Measurements from ENCODE around the gene OXTR. TPM values are rescaled to one million over a fixed set of nuclear protein-coding genes. Genes with fewer than 3 reads are reported as not detected.

Gene OXTR
- total RNA-seq, 1 donor = 2.5 TPM

DNA sequence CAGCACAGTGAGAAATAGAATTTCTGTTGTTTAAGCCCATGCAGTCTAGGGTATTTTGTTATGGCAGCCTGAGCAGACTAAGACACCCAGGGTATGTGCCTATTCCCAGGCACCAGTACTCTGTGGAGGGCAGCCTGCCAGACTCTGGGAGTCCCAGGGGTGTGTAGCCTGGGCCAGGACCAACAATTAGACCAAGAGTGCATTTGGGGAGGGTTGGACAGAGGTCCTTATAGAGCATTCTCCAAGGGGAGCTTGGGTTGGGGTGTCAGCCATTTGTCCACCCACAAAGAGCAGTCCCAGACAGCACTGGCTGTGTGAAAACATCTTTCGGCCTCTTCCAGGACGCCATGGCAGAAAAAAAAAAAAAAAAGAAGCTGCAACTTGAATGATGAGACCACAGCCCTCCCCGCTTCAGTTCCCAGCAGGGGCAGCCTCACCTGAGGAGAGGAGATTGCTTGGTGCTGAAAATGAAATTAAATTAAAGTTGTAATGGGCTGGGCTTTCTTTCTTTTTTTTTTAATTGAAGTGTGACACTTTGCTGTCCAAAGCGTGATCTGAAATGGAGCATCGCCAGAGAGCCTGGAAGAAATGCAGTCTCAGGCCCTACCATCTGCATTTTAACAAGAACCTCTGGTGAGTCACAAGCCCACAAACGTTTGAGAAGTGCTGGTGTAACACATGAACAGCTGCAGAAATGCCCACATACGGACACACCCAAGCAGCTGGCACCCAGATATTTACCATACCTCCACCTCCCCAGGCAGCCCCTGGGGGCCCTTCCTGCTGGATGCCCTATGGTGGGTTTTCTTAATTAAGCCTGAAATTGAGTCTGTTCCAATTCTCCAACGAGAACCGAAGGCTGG is 57.1 kb downstream of the OXTR start:
- TF ChIP-seq, protein P1, sequence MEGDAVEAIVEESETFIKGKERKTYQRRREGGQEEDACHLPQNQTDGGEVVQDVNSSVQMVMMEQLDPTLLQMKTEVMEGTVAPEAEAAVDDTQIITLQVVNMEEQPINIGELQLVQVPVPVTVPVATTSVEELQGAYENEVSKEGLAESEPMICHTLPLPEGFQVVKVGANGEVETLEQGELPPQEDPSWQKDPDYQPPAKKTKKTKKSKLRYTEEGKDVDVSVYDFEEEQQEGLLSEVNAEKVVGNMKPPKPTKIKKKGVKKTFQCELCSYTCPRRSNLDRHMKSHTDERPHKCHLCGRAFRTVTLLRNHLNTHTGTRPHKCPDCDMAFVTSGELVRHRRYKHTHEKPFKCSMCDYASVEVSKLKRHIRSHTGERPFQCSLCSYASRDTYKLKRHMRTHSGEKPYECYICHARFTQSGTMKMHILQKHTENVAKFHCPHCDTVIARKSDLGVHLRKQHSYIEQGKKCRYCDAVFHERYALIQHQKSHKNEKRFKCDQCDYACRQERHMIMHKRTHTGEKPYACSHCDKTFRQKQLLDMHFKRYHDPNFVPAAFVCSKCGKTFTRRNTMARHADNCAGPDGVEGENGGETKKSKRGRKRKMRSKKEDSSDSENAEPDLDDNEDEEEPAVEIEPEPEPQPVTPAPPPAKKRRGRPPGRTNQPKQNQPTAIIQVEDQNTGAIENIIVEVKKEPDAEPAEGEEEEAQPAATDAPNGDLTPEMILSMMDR (IDR thresholded peaks at IDR 0.05; ENCODE audit: extremely low read depth, low read depth, low read length) = no peak
- Histone ChIP-seq H3K9me3 (ENCODE audit: low read depth, low read length) (no peaks in the 10 kb centered on the region), H3K4me1 (ENCODE audit: insufficient read depth, low read length) (peaks cover 8% of the 10 kb centered on the region), H3K27ac (ENCODE audit: low read depth, low read length) (no peak overlapping the region), H4K20me1 (ENCODE audit: insufficient read depth, low read length) (no peaks in the 10 kb centered on the region), H3K36me3 (ENCODE audit: insufficient read depth, low read length) (no peaks in the 10 kb centered on the region), H3K4me3 (ENCODE audit: insufficient read depth, low read length) (peak overlapping the region; percentile 8), H2AFZ (ENCODE audit: low read length) (no peak overlapping the region), H3K4me2 (ENCODE audit: insufficient read depth, low read length) (peak overlapping the region; percentile 57), H3K27me3 (ENCODE audit: insufficient read depth, low read length) (no peaks in the 10 kb centered on the region), H3K79me2 (ENCODE audit: insufficient read depth, low read length) (no peaks in the 10 kb centered on the region)
- DNase-seq (ENCODE audit: insufficient read length, low spot score, missing footprints) = peak; percentile 79

DNA sequence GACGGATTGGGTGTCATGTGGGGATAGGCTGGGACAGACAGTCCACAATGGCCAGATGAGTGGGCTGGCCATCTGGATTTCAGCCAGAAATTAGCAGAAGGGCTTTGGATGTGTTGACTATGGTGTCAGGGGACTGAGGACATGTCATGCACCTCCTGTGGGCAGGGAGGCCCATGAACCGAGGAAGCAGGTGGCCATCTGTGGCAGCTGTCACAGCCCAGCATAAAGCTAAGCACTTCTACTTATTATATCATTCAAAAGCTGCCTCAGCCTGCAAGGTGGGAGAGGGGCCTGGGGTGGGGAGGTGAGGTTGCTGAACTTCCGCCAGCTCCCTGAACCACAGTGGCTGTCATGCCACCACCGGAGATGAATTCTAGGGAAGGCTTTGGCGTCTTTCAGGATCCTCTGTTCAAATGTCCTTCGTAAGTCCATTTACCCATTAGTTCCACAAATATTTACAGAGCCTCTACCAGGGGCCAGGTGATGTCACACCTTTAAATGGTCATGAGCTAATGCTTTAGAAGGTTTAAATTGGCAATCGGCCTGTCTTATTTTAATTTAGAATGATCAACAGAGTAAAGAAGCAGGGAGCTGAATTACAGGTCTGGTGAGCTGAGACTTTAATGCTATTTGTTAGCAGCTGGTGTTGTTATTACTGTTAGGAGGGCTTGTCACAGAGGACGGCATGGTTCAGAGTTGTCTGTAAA is 59.5 kb downstream of the OXTR start:
- peaks cover 8% of the 10 kb centered on the region for H3K4me1 ChIP-seq (ENCODE audit: insufficient read depth, low read length)
- H3K79me2 ChIP-seq (ENCODE audit: insufficient read depth, low read length) = no peaks in the 10 kb centered on the region
- no peak overlapping the region for H3K27ac ChIP-seq (ENCODE audit: low read depth, low read length)
- H3K36me3 ChIP-seq (ENCODE audit: insufficient read depth, low read length) = no peaks in the 10 kb centered on the region
- no peaks in the 10 kb centered on the region for H3K27me3 ChIP-seq (ENCODE audit: insufficient read depth, low read length)
- H2AFZ ChIP-seq (ENCODE audit: low read length) = no peak overlapping the region
- no peak for DNase-seq (ENCODE audit: insufficient read length, low spot score, missing footprints)
- no peak overlapping the region for H3K4me2 ChIP-seq (ENCODE audit: insufficient read depth, low read length)
- H3K4me3 ChIP-seq (ENCODE audit: insufficient read depth, low read length) = no peak overlapping the region
- peaks cover 3% of the 10 kb centered on the region for H3K9me3 ChIP-seq (ENCODE audit: low read depth, low read length)
- TF ChIP-seq, protein P1 (IDR thresholded peaks at IDR 0.05; ENCODE audit: extremely low read depth, low read depth, low read length) = no peak
- no peaks in the 10 kb centered on the region for H4K20me1 ChIP-seq (ENCODE audit: insufficient read depth, low read length)

DNA sequence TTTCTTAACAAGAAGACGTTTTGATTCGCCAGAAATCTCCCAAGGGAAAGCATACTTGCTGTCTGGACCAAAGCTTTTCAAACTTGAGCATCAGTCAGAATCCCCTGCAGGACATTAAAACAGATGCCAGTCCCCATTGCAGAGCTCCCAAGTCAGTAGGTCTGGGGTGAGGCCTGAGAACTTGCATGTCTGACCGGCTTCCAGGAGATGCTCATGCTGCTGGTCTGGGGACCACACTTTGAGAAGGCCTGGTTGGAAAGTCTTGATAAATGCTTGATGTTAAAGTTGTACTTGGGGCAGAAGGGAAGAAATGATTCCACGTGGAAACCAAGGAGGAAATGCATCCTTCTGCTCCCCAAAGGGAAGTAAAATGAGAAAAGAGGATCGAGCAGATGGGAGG is 60.1 kb downstream of the OXTR start:
- Histone ChIP-seq H3K79me2 (ENCODE audit: insufficient read depth, low read length) (no peaks in the 10 kb centered on the region), H3K9me3 (ENCODE audit: low read depth, low read length) (peaks cover 3% of the 10 kb centered on the region), H3K4me1 (ENCODE audit: insufficient read depth, low read length) (peaks cover 8% of the 10 kb centered on the region), H3K27me3 (ENCODE audit: insufficient read depth, low read length) (no peaks in the 10 kb centered on the region), H3K27ac (ENCODE audit: low read depth, low read length) (no peak overlapping the region), H2AFZ (ENCODE audit: low read length) (no peak overlapping the region), H3K4me2 (ENCODE audit: insufficient read depth, low read length) (no peak overlapping the region), H4K20me1 (ENCODE audit: insufficient read depth, low read length) (no peaks in the 10 kb centered on the region), H3K4me3 (ENCODE audit: insufficient read depth, low read length) (no peak overlapping the region), H3K36me3 (ENCODE audit: insufficient read depth, low read length) (no peaks in the 10 kb centered on the region)
- TF ChIP-seq, protein P1 (IDR thresholded peaks at IDR 0.05; ENCODE audit: extremely low read depth, low read depth, low read length) = no peak
- no peak for DNase-seq (ENCODE audit: insufficient read length, low spot score, missing footprints)

DNA sequence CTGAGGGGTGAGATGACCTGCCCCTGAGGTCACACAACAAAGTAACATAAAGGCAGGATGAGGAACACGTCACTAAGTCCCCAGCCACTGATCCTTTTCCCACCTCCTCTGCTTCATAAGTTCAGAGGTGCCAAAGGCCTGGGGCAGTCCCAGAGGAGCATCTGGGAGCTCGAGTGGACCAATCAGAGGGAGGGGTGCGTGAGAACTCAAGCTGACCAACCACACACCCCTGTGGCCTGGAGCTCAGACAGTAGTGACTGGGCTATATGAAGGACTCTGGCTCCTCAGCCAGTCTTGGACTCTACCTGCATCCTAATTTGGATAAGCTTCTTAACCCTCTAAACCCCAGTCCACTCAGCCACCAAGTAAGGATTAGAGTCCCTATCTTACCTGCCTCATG is 63.8 kb downstream of the OXTR start:
- H3K27ac ChIP-seq (ENCODE audit: low read depth, low read length) = no peak overlapping the region
- H3K4me1 ChIP-seq (ENCODE audit: insufficient read depth, low read length) = no peaks in the 10 kb centered on the region
- no peak for DNase-seq (ENCODE audit: insufficient read length, low spot score, missing footprints)
- H3K4me2 ChIP-seq (ENCODE audit: insufficient read depth, low read length) = no peak overlapping the region
- H3K9me3 ChIP-seq (ENCODE audit: low read depth, low read length) = peaks cover 3% of the 10 kb centered on the region
- no peak overlapping the region for H2AFZ ChIP-seq (ENCODE audit: low read length)
- H3K27me3 ChIP-seq (ENCODE audit: insufficient read depth, low read length) = no peaks in the 10 kb centered on the region
- no peak overlapping the region for H3K4me3 ChIP-seq (ENCODE audit: insufficient read depth, low read length)
- H3K79me2 ChIP-seq (ENCODE audit: insufficient read depth, low read length) = no peaks in the 10 kb centered on the region
- no peaks in the 10 kb centered on the region for H3K36me3 ChIP-seq (ENCODE audit: insufficient read depth, low read length)
- no peaks in the 10 kb centered on the region for H4K20me1 ChIP-seq (ENCODE audit: insufficient read depth, low read length)
- TF ChIP-seq, protein P1 (IDR thresholded peaks at IDR 0.05; ENCODE audit: extremely low read depth, low read depth, low read length) = no peak

All from osteoblast (primary cell).